ENCODE data around the gene TUBA4A. TPM values are rescaled to one million over a fixed set of nuclear protein-coding genes. Genes with fewer than 3 reads are reported as not detected.
"Not testable (repeated sequence)": the region's sequence is repeated elsewhere in the genome, so short reads cannot be mapped to it uniquely, and the experiment has no call there.

Gene TUBA4A
- polyA plus RNA-seq, 1 donor from 2014 or later, result not detected

DNA sequence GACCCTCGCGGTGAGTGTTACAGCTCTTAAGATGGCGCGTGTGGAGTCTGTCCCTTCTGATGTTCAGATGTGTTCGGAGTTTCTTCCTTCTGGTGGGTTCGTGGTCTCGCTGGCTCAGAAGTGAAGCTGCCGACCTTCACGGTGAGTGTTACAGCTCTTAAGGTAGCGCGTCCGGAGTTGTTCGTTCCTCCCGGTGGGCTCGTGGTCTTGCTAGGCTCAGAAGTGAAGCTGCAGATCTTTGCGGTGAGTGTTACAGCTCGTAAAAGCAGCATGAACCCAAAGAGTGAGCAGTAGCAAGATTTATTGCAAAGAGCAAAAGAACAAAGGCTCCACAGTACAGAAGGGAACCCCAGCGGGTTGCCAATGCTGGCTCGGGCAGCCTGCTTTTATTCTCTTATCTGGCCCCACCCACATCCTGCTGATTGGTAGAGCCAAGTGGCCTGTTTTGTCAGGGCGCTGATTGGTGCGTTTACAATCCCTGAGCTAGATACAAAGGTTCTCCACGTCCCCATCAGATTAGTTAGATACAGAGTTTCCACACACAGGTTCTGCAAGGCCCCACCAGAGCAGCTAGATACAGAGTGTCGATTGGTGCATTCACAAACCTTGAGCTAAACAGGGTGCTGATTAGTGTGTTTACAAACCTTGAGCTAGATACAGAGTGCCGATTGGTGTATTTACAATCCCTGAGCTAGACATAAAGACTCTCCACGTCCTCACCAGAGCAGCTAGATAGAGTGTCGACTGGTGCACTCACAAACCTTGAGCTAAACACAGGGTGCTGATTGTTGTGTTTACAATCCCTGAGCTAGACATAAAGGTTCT is 53.0 kb downstream of the TUBA4A start:
- H4K20me1 ChIP-seq (ENCODE audit: insufficient read depth); H2AFZ ChIP-seq (ENCODE audit: low read depth, low read length); H3K4me2 ChIP-seq (ENCODE audit: low read length); H3K9ac ChIP-seq (ENCODE audit: low read length); H3K9me3 ChIP-seq (ENCODE audit: low read length); H3K4me3 ChIP-seq (ENCODE audit: low read length); H3F3A ChIP-seq (ENCODE audit: insufficient read depth, low read length, poor library complexity, severe bottlenecking); H3K79me2 ChIP-seq (replicated peaks; ENCODE audit: insufficient read depth, low read length); H3K9me2 ChIP-seq (ENCODE audit: insufficient read depth, low read length); H3K27me3 ChIP-seq (ENCODE audit: insufficient read depth, low read depth, low read length); H3K27ac ChIP-seq (ENCODE audit: low read length); H3K36me3 ChIP-seq (ENCODE audit: insufficient read depth, low read length): not testable (repeated sequence)

Small RNAs within 50 kb of the gene (small RNA-seq; reads per million reads assigned to genes)
- gene MIR153-1, result 1.9 to 12.5 (median 2.7) reads per million in 3 experiments

Other genes starting within 250 kb of the TUBA4A start
- gene CFAP65, start 212.4 kb downstream of the TUBA4A start, polyA plus RNA-seq, result 1.1 and 1.7 TPM in 2 replicates
- gene IHH, start 193.0 kb downstream of the TUBA4A start, polyA plus RNA-seq, result 0.36 TPM in 1 of 2 replicates, not detected in the other
- 10.7 and 12.7 TPM in 2 replicates for gene NHEJ1, start 93.1 kb downstream of the TUBA4A start, polyA plus RNA-seq
- gene SLC23A3, start 83.9 kb downstream of the TUBA4A start, polyA plus RNA-seq, result 0.12 and 0.28 TPM in 2 replicates
- gene CNPPD1, start 77.0 kb downstream of the TUBA4A start, polyA plus RNA-seq, result 87.7 and 89.1 TPM in 2 replicates
- 156 and 164 TPM in 2 replicates for gene RETREG2, start 75.6 kb downstream of the TUBA4A start, polyA plus RNA-seq
- 73.6 and 101 TPM in 2 replicates for gene ZFAND2B, start 47.1 kb downstream of the TUBA4A start, polyA plus RNA-seq
- 28.1 and 37.0 TPM in 2 replicates for gene ABCB6, start 35.0 kb downstream of the TUBA4A start, polyA plus RNA-seq
- 25.6 and 26.2 TPM in 2 replicates for gene ATG9A, start 24.3 kb downstream of the TUBA4A start, polyA plus RNA-seq
- 185 and 204 TPM in 2 replicates for gene ANKZF1, start 24.1 kb downstream of the TUBA4A start, polyA plus RNA-seq
- 8.0 and 12.9 TPM in 2 replicates for gene GLB1L, start 8.5 kb downstream of the TUBA4A start, polyA plus RNA-seq
- 64.9 and 96.5 TPM in 2 replicates for gene STK16, start 8.4 kb downstream of the TUBA4A start, polyA plus RNA-seq
- not detected in 2 replicates for gene TUBA4B, start 675 bp downstream of the TUBA4A start, polyA plus RNA-seq
- 145 and 172 TPM in 2 replicates for gene DNAJB2, start 25.4 kb upstream of the TUBA4A start, polyA plus RNA-seq
- gene PTPRN, start 55.5 kb upstream of the TUBA4A start, polyA plus RNA-seq, result 66.4 and 82.1 TPM in 2 replicates
- not detected in 2 replicates for gene RESP18, start 78.8 kb upstream of the TUBA4A start, polyA plus RNA-seq
- 11.9 and 16.7 TPM in 2 replicates for gene DNPEP, start 134.0 kb upstream of the TUBA4A start, polyA plus RNA-seq
- gene DES, start 164.5 kb upstream of the TUBA4A start, polyA plus RNA-seq, result not detected in 2 replicates
- 58.3 and 87.6 TPM in 2 replicates for gene SPEG, start 180.9 kb upstream of the TUBA4A start, polyA plus RNA-seq
- gene GMPPA, start 245.0 kb upstream of the TUBA4A start, polyA plus RNA-seq, result 16.9 and 20.4 TPM in 2 replicates

All from neural cell (in vitro differentiated cells).